C4-2B (cell line): ENCODE measurements around the gene ILKAP.

Experiments used
- ZFX ChIP-seq: fragments of 450-650 bp; IDR thresholded peaks from 2 replicates; pipeline ENCODE4 v1.6.1; 2017
- TF ChIP-seq, protein P1 (sequence below): fragments of 450-650 bp; conservative IDR thresholded peaks from 2 replicates; pipeline ENCODE4 v1.5.1; 2017; ENCODE audit warnings: mild to moderate bottlenecking

DNA sequence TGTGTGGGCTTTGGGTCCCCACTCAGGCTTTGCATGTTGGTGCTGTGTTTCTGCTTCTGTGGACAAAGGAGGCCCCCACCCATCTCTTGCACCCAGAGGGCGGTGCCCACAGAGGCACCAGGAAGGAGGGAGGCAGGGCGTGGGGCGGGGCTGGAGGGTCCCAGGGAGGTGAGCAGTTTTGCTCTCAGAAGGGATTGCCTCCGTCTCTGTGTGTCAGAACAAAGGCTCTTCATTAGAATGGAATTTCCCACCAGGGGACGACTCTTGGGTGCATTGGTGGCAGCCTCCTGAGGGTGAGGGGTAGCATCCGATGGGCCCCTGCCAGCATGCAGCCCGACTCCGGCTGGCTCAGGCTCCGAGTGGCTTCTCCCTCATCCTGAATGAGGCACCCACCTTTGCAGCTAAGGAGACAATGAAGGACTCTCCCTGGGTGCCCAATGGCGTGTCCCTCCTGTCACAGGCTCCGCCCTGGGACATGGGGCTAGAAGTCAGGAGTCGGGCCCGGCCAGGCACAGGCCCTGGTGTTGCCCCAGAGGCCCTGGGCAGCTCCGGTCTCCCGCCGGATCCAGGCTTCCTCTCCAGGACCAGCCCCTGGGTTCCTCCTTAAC lies 51.8 kb downstream of the ILKAP start:
- TF ChIP-seq, protein P1, sequence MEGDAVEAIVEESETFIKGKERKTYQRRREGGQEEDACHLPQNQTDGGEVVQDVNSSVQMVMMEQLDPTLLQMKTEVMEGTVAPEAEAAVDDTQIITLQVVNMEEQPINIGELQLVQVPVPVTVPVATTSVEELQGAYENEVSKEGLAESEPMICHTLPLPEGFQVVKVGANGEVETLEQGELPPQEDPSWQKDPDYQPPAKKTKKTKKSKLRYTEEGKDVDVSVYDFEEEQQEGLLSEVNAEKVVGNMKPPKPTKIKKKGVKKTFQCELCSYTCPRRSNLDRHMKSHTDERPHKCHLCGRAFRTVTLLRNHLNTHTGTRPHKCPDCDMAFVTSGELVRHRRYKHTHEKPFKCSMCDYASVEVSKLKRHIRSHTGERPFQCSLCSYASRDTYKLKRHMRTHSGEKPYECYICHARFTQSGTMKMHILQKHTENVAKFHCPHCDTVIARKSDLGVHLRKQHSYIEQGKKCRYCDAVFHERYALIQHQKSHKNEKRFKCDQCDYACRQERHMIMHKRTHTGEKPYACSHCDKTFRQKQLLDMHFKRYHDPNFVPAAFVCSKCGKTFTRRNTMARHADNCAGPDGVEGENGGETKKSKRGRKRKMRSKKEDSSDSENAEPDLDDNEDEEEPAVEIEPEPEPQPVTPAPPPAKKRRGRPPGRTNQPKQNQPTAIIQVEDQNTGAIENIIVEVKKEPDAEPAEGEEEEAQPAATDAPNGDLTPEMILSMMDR, result no peak
- no peak for TF ChIP-seq ZFX
